IPS-20b (cell line): ENCODE measurements around the gene FADS3.

Experiments
- H3K27ac ChIP-seq: one replicate; pipeline ENCODE4 v1.5.1; 2013; ENCODE audit warnings: low read length
- H3K27me3 ChIP-seq: 2 replicates; pipeline ENCODE4 v1.6.1; 2013; ENCODE audit warnings: mild to moderate bottlenecking, low read length, inconsistent platforms; ENCODE audit not compliant: insufficient read depth
- H3K36me3 ChIP-seq: 2 replicates; pipeline ENCODE4 v1.6.1; 2013; ENCODE audit warnings: low read depth, mild to moderate bottlenecking, inconsistent platforms, low read length, moderate library complexity; ENCODE audit not compliant: insufficient read depth
- H3K4me1 ChIP-seq: 2 replicates; pipeline ENCODE4 v1.6.1; 2013; ENCODE audit warnings: mild to moderate bottlenecking, control low read depth, inconsistent platforms, low read length, moderate library complexity; ENCODE audit not compliant: insufficient read depth
- H3K4me3 ChIP-seq: 2 replicates; pipeline ENCODE4 v1.5.1; 2013; ENCODE audit warnings: mild to moderate bottlenecking, low read length, inconsistent platforms
- H3K9ac ChIP-seq: 2 replicates; pipeline ENCODE4 v1.6.1; 2013; ENCODE audit warnings: low read depth, mild to moderate bottlenecking, inconsistent platforms, low read length, moderate library complexity
- H3K9me3 ChIP-seq: 2 replicates; pipeline ENCODE4 v1.6.1; 2013; ENCODE audit warnings: mild to moderate bottlenecking, low read depth, low read length, inconsistent platforms; ENCODE audit not compliant: insufficient read depth

The FADS3 gene

DNA sequence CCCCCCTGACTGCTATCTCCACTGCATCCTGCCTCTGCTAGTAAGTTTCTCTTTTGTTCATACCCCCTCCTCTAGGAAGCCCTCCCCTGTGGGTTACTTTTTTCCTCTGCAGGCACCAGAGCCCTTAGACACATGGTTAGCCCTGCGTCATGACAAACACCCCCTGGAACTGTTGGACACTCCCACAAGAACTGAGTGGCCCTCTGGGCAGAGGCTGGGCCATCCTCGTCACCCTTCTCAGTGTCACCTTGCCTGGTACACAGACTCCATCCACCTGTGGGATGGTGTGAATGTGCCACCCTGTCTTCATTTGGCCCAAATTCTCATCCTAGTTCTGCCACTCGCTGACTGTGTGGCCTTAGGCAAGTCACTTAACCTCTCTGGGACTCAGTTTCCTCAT is 30.1 kb upstream of the FADS3 start:
- no peak overlapping the region for H3K9ac ChIP-seq
- peaks cover 27% of the 10 kb centered on the region for H3K27me3 ChIP-seq
- H3K36me3 ChIP-seq, result no peaks in the 10 kb centered on the region
- no peak overlapping the region for H3K27ac ChIP-seq
- H3K4me1 ChIP-seq, result peaks cover 11% of the 10 kb centered on the region; the same call in 1 of the 2 replicates
- H3K4me3 ChIP-seq, result no peak overlapping the region
- no peaks in the 10 kb centered on the region for H3K9me3 ChIP-seq

DNA sequence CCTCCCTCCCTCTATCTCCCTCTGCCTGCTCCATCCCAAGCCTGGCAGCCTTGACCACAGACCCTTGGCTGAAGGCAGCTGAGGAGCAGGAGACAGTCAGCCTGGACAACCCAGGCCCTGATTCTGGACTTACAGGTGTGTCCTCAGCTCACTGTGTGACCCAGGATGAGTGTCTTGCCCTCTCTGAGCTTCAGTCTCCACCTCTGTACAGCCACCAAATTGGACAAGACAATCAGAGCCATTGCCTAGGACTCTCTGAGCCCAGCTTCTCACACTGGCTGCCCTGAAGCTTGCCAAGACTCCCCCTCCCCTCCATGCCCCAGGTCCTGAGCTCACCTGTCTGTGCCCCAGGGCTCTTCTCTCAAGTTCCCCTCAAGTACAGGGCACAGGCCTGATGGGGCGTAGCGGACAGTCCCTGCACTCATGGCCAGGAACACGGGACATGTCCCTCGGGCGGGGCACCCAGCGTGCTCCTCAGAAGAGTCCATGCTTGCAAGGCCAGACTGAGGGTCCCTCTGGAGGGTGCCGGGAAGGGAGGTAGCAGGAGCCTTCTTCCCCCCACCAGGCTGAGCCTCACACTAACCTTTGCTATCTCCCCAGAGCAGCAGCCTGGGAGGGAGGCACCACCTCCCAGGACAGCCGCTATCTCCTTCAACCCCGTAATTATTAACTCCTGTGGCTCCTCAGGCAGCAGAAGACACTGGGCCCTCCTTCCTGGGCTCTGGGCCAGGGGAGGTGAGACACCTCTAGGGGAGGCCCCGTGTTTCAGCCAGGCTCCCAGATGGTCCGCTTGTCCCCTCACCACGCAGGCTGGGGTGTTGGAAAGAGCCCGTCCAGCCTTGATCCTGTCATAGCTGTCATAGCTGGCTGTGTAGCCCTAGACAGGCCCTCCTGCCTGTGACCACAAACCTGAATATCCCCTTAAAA is 28.6 kb upstream of the FADS3 start:
- H3K9me3 ChIP-seq, result no peaks in the 10 kb centered on the region
- H3K27me3 ChIP-seq, result peaks cover 31% of the 10 kb centered on the region
- H3K4me3 ChIP-seq, result no peak overlapping the region
- H3K4me1 ChIP-seq, result peaks cover 11% of the 10 kb centered on the region; the same call in 1 of the 2 replicates
- H3K27ac ChIP-seq, result no peak overlapping the region
- no peaks in the 10 kb centered on the region for H3K36me3 ChIP-seq
- H3K9ac ChIP-seq, result no peak overlapping the region

DNA sequence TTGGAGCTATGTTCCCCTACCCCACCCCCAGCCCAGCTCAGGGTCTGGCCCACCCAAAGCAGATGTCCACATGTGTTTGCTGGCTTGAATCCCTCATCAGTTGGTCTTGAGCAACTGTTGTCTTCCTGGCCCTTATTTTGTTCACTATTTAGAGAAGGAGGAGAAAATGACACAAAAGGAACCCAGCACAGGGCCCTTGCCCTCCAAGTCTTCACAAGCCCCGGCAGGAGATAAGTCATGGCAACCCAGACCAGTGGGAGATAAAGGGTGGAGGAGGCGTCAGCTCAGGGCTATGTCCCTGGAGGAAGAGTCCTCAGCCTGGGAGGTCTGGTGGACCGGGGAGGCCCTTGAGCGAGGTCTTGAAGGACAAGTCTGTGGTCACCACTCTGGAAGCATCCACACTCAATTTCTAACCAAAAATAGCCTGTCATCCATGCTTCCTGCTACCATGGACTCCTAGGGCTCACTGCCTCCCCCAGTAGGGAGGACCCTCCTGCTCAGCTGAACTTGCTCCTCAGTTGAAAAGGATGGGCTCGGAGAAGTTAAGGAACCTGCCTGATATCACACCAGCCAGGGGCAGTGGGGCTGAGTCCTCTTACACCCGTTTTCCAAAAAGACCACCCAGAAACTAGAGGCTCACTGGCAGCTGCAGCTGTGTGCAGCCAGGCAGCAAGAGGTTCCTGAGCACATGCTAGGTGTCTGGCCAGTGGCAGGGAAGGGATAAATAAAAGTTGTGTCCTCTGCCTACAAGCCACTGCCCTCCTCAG is 27.8 kb upstream of the FADS3 start:
- Histone ChIP-seq H3K27ac (no peak overlapping the region), H3K27me3 (peaks cover 31% of the 10 kb centered on the region), H3K4me3 (no peak overlapping the region), H3K36me3 (no peaks in the 10 kb centered on the region), H3K9ac (no peak overlapping the region), H3K4me1 (peaks cover 11% of the 10 kb centered on the region; the same call in 1 of the 2 replicates), H3K9me3 (no peaks in the 10 kb centered on the region)

DNA sequence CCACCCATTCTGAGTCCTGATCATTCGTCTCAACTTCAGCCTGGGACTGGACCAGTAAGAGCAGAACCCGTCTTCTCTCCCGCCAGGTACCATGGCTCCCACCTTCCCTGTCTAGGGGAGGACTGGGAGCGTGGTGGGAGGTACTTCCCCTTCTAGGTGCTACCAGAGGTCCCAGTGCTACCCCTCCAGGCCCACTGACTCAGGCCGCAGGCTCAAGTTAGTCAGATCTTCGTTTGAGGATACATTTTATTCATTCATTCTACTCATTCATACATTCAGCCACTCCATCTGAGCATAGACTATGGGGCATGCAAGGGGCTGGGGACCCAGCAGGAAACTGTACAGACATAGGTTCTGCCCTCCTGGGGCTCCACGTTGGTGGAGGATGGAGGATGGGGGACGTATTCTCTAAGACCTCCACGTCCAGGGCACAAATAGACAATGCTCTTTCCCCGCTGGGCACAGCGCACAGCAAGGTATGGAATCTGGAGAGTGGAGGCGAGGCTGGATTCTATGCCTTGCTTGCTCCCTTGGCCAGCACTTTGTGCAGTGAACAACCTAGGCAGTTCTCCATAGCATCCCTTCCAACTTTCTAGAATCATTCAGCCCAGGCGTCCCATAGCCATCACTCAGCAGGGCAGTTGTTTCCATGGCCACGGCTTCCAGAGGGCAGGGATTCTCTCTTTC is 27.0 kb upstream of the FADS3 start:
- no peaks in the 10 kb centered on the region for H3K36me3 ChIP-seq
- no peak overlapping the region for H3K27ac ChIP-seq
- H3K4me3 ChIP-seq, result peak overlapping the region; percentile 66; the same call in 1 of the 2 replicates
- H3K9me3 ChIP-seq, result no peaks in the 10 kb centered on the region
- no peak overlapping the region for H3K9ac ChIP-seq
- H3K27me3 ChIP-seq, result peaks cover 31% of the 10 kb centered on the region
- H3K4me1 ChIP-seq, result peaks cover 7% of the 10 kb centered on the region; the same call in 1 of the 2 replicates

DNA sequence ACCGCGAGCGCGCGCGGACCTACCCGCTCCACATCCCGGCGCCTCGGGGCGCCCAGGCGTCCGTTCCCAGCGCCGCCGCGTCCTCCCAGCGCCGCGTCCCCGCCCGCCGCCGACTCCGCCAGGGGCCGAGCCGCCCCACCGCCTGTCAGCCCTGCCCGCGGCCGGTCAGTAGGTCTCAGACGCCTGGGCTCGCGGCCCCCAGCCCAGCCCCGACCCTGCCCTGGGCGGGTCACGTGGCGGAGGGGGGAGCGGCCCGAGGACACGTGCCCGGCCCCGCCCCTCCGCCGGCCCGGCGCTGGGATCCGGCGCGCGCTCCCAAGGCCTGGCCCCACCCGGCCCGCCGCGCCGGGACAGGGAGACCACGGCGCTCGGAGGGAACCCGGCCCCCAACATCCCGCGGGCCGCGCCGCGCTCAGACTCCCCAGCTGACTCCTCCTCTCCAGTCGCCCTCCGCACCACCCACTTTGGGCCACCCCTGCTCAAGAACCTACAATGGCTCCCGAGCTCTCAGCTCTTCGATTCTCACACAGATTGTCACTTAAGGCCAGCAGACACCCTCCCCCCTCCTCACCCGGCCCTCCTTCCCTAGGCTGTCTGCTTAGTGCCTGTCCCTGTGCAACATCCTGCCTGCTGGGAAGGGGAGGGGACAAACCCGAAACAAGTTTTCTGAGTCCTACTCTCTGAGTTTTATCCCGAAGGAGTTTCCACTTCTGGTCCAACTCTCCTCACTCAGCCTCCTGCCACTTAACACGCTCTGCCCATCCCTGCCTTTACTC is 26.2 kb upstream of the FADS3 start, which contains the start of gene RAB3IL1:
Gene RAB3IL1, minus strand, starts transcription at position 233 of the 776 bp plus-strand sequence. Its CDS starts 199 bp downstream, at position 34.
- H3K4me3 ChIP-seq, result peak within 1 kb of the TSS; percentile 66
- no peak within 1 kb of the TSS; the same call in 1 of the 2 replicates for H3K9ac ChIP-seq
- no peak within 1 kb of the TSS for H3K27ac ChIP-seq

DNA sequence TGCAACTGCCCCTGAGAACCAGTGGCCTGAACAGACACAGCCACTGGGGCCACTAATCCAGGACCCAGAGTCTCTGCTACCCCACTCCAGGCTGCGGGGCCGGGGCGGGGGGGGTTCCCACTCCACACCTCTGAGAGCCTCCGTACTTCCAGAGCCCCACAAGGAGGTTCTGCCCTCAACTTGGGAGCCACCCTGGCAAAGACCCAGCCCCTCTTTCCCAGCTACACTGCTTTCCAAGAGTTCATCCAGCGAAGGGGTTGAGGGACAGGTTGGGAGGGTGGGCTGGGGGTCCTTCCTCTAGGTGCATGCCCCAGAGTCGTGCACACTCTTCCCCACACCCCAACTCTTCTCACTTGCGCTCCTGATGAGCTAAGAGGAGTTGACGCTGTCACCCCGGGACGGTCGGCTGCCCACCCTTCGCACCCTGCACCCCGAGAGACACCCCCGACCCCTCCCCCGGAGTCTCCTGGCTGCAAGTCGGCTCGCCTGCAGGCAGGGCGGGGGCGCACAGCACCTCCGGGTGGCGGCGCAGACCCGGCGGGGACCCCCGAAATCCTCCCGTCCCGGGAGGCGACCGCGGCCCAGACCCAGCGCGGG is 25.5 kb upstream of the FADS3 start:
- H3K36me3 ChIP-seq, result no peaks in the 10 kb centered on the region
- peaks cover 31% of the 10 kb centered on the region for H3K27me3 ChIP-seq
- H3K4me1 ChIP-seq, result no peaks in the 10 kb centered on the region
- peak overlapping the region; percentile 66; the same call in 1 of the 2 replicates for H3K4me3 ChIP-seq
- no peak overlapping the region; the same call in 1 of the 2 replicates for H3K9ac ChIP-seq
- no peak overlapping the region for H3K27ac ChIP-seq
- H3K9me3 ChIP-seq, result no peaks in the 10 kb centered on the region

More for the DNA sequence above, 26.2 kb upstream of the FADS3 start, which contains the start of gene RAB3IL1:
- Histone ChIP-seq H3K27me3 (peaks cover 31% of the 10 kb centered on the region), H3K4me1 (no peaks in the 10 kb centered on the region), H3K36me3 (no peaks in the 10 kb centered on the region), H3K9me3 (no peaks in the 10 kb centered on the region)

DNA sequence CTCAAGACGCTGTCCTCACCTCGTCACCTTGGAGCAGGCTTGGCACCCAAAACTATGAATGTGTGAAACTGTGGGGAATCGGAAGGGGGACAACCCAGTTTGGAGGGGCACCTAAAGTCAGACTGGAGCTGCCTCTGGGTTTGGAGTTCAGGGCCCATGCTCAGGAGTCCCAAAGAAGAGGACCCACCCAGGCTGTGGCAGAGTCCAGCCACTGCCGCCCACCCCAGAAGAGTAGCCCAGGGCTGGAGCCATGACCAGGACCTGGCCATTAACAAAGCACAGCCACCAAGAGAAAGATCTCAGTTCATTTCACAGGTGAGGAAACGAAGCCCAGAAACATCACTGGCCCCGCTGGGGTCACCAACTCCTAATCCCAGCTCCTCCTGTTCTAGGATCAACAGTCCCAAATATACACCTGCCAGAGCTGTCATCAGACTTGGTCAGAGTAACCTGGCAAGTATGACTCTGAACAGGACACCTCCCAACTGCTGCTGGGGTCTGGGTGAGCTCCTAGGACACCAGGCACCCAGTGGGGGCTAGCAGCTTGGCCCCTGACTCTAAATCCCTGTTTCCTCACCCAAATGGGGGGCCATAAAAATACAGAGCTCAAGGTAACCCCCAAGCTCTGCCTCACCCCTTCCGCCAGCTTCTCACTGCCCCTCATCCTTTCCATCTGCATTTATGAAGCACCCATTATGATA is 23.3 kb upstream of the FADS3 start:
- H3K9ac ChIP-seq, result no peak overlapping the region
- H3K4me3 ChIP-seq, result no peak overlapping the region
- H3K27me3 ChIP-seq, result peaks cover 31% of the 10 kb centered on the region
- H3K27ac ChIP-seq, result no peak overlapping the region
- no peaks in the 10 kb centered on the region for H3K4me1 ChIP-seq
- H3K9me3 ChIP-seq, result no peaks in the 10 kb centered on the region
- H3K36me3 ChIP-seq, result no peaks in the 10 kb centered on the region

DNA sequence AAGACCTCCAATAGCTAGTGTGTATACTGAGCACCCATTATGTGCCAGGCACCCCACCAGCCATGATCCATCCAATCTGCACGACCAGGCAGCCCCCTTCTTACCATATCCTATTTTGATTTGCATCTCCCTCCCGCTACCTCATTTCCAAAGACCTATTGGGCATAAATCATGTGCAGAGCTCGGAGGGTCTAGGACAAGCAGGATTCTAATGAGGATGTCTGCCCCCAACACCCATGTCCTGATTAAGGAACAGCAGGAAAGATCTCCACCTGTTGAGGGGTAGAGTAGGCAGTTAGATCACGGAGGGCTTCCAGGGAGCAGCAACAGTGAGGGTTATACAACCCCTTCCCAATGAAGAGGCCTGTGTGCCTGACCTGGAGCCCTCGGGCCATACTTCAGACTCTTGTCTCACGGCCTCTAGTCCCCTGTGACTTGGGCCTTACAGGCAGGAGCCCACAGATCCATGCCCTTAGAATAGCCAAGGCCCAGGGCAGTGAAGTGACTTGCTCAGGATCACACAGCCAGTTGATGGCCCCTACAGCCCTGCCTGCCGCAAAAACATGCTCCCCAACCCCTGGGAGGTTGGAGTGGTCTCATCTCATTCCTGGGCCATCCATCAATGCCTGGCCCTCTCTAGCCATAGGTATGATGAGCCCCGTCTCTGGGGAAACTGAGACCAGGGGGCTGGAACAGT is 22.5 kb upstream of the FADS3 start:
- H3K27ac ChIP-seq, result no peak overlapping the region

DNA sequence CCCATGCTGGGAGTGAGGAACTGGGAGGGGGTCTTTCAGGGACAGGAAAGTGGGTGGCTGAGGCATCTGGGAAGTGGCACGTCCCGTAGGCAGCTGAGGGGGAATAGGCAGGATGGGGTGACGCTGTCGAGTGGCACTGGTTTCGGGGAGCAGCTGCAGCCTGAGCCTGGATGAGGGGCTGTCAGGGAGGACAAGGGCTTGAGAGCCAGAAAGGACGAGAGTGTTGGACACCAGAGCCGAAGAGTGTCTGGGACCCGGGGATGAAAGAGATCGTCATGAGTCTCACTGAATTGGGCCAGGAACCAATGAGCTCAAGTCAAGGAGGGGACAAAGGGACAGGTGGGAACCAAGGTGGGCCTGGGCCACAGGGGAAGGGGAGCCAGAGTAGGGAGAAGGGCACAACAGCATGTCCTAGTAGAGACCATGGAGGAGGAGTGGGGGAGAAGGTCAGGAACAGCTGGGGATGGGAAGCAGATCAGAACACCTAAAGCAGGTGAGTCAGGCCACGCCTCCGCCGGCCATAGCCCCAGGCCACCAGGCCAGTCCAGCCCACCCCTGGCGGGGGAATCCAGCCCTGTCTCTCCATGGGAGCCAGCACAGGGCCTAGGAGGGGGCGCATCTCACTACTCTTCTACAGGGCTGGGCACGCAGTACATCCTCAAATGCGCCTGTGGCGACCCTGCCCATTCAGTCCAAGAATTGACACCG is 21.8 kb upstream of the FADS3 start:
- Histone ChIP-seq H3K36me3 (no peaks in the 10 kb centered on the region), H3K9ac (no peak overlapping the region; the same call in 1 of the 2 replicates), H3K4me1 (peaks cover 11% of the 10 kb centered on the region; the same call in 1 of the 2 replicates), H3K27ac (no peak overlapping the region), H3K4me3 (no peak overlapping the region), H3K9me3 (no peaks in the 10 kb centered on the region), H3K27me3 (peaks cover 19% of the 10 kb centered on the region)

More for the DNA sequence above, 22.5 kb upstream of the FADS3 start:
- Histone ChIP-seq H3K9ac (no peak overlapping the region), H3K9me3 (no peaks in the 10 kb centered on the region), H3K4me1 (peaks cover 6% of the 10 kb centered on the region; the same call in 1 of the 2 replicates), H3K36me3 (no peaks in the 10 kb centered on the region), H3K4me3 (no peak overlapping the region), H3K27me3 (peaks cover 26% of the 10 kb centered on the region)
